SK-N-SH treated with all-trans-retinoic acid at 6 μM for 48 hours (cell line): Measurements from ENCODE around the gene PTPRT.

Source experiments
- ATAC-seq: fragments of 200-7000 bp; cut with Tn5 transposase; 3 replicates; pipeline ENCODE4 v1.9.1; 2020; ENCODE audit warnings: mild to moderate bottlenecking, moderate library complexity
- ARNTL ChIP-seq: fragments of 450-650 bp; formaldehyde crosslinking; IDR thresholded peaks from 2 replicates; pipeline ENCODE4 v1.5.0; 2020; ENCODE audit warnings: low read depth, mild to moderate bottlenecking, moderate library complexity, borderline replicate concordance
- BACH2 ChIP-seq: fragments of 250-450 bp; sonication (Bioruptor Pico); IDR thresholded peaks from 2 replicates; pipeline ENCODE4 v1.9.0; 2021; ENCODE audit warnings: mild to moderate bottlenecking, borderline replicate concordance
- CSDC2 ChIP-seq: fragments of 250-450 bp; sonication (Bioruptor Pico); IDR thresholded peaks from 2 replicates; pipeline ENCODE4 v1.5.0; 2020; ENCODE audit warnings: mild to moderate bottlenecking, moderate library complexity
- ESRRG ChIP-seq: fragments of 250-450 bp; sonication (Bioruptor Pico); IDR thresholded peaks from 2 replicates; pipeline ENCODE4 v1.6.1; 2021; ENCODE audit warnings: mild to moderate bottlenecking
- GLIS3 ChIP-seq: fragments of 250-450 bp; sonication (Bioruptor Pico); IDR thresholded peaks from 2 replicates; pipeline ENCODE4 v1.5.0; 2020; ENCODE audit warnings: mild to moderate bottlenecking, moderate library complexity
- ISL1 ChIP-seq: fragments of 250-450 bp; sonication (Bioruptor Pico); IDR thresholded peaks from 2 replicates; pipeline ENCODE4 v2.1.2; 2022; ENCODE audit warnings: mild to moderate bottlenecking, moderate library complexity
- OSR1 ChIP-seq: fragments of 250-450 bp; sonication (Bioruptor Pico); IDR thresholded peaks from 2 replicates; pipeline ENCODE4 v1.8.0; 2022; ENCODE audit warnings: moderate library complexity, mild to moderate bottlenecking, inconsistent platforms
- PPARA ChIP-seq: fragments of 250-450 bp; sonication (Bioruptor Pico); IDR thresholded peaks from 2 replicates; pipeline ENCODE4 v1.5.0; 2020; ENCODE audit warnings: mild to moderate bottlenecking, borderline replicate concordance
- RARB ChIP-seq: fragments of 250-450 bp; sonication (Bioruptor Pico); IDR thresholded peaks from 2 replicates; pipeline ENCODE4 v1.8.0; 2021; ENCODE audit warnings: mild to moderate bottlenecking, moderate library complexity
- SNAI2 ChIP-seq: fragments of 250-450 bp; sonication (Bioruptor Pico); IDR thresholded peaks from 2 replicates; pipeline ENCODE4 v1.5.0; 2020; ENCODE audit warnings: mild to moderate bottlenecking, moderate library complexity
- TCF4 ChIP-seq: fragments of 250-450 bp; sonication (Bioruptor Pico); IDR thresholded peaks from 2 replicates; pipeline ENCODE4 v1.8.0; 2021; ENCODE audit warnings: mild to moderate bottlenecking, moderate library complexity, borderline replicate concordance
- TOX ChIP-seq: fragments of 250-450 bp; sonication (Bioruptor Pico); IDR thresholded peaks from 2 replicates; pipeline ENCODE4 v1.8.0; 2021; ENCODE audit warnings: mild to moderate bottlenecking, moderate library complexity, borderline replicate concordance
- ZC3H10 ChIP-seq: fragments of 250-450 bp; sonication (Bioruptor Pico); IDR thresholded peaks from 2 replicates; pipeline ENCODE4 v1.5.1; 2021; ENCODE audit warnings: mild to moderate bottlenecking, moderate library complexity
- ZFP3 ChIP-seq: fragments of 250-450 bp; sonication (Bioruptor Pico); IDR thresholded peaks from 2 replicates; pipeline ENCODE4 v1.5.0; 2020; ENCODE audit warnings: mild to moderate bottlenecking, moderate library complexity
- ZFP30 ChIP-seq: fragments of 450-650 bp; formaldehyde crosslinking; IDR thresholded peaks from 2 replicates; pipeline ENCODE4 v1.5.0; 2022; ENCODE audit warnings: mild to moderate bottlenecking, moderate library complexity
- ZNF565 ChIP-seq: fragments of 450-650 bp; formaldehyde crosslinking; conservative IDR thresholded peaks from 2 replicates; pipeline ENCODE4 v1.5.0; 2020; ENCODE audit warnings: low read depth, mild to moderate bottlenecking, moderate library complexity
- ZNF70 ChIP-seq: fragments of 450-650 bp; formaldehyde crosslinking; IDR thresholded peaks from 2 replicates; pipeline ENCODE4 v1.5.0; 2020; ENCODE audit warnings: mild to moderate bottlenecking, moderate library complexity
- ZNF8 ChIP-seq: fragments of 450-650 bp; formaldehyde crosslinking; IDR thresholded peaks from 2 replicates; pipeline ENCODE4 v1.5.0; 2020; ENCODE audit warnings: mild to moderate bottlenecking, moderate library complexity
- TF ChIP-seq, protein P1 (sequence below): fragments of 250-450 bp; sonication (Bioruptor Pico); IDR thresholded peaks from 2 replicates; pipeline ENCODE4 v1.8.0; 2020; ENCODE audit warnings: mild to moderate bottlenecking, moderate library complexity, borderline replicate concordance
- TF ChIP-seq, protein P2 (sequence below): fragments of 250-450 bp; sonication (Bioruptor Pico); IDR thresholded peaks from 2 replicates; pipeline ENCODE4 v1.5.1; 2020; ENCODE audit warnings: low read depth, mild to moderate bottlenecking, moderate library complexity
- TF ChIP-seq, protein P3 (sequence below): fragments of 250-450 bp; sonication (Bioruptor Pico); IDR thresholded peaks from 2 replicates; pipeline ENCODE4 v1.5.0; 2020; ENCODE audit warnings: mild to moderate bottlenecking, moderate library complexity
- TF ChIP-seq, protein P4 (sequence below): fragments of 250-450 bp; sonication (Bioruptor Pico); IDR thresholded peaks from 2 replicates; pipeline ENCODE4 v1.5.1; 2021; ENCODE audit warnings: mild to moderate bottlenecking, moderate library complexity
- TF ChIP-seq, protein P5 (sequence below): fragments of 250-450 bp; sonication (Bioruptor Pico); IDR thresholded peaks from 2 replicates; pipeline ENCODE4 v1.8.0; 2021; ENCODE audit warnings: low read depth, mild to moderate bottlenecking, moderate library complexity, borderline replicate concordance

PTPRT gene

DNA sequence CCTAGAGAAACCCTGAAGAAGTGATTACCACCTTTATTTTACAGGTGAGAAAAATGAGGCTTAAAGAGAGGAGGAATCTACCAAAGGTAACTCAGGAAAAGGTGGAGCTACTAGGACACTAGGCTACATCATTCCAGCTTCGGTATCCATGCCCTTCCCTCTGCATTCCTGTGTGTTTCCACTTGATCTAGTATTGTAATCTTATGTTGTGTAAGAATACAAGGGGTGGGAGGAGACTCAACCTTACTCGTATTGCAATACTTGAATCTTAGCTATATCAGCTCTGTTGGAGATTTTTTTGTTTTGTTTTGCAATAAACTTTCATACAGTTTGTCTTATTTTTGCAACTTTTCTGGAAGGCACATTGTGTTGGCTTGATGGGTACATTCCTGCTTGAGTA, 742.4 kb downstream of the PTPRT start:
- TF ChIP-seq ZFP3 (no peak), SNAI2 (no peak), ZNF565 (CRISPR knock-in tag) (no peak), TCF4 (CRISPR knock-in tag) (no peak), ISL1 (CRISPR knock-in tag) (no peak), PPARA (CRISPR knock-in tag) (no peak), ZNF8 (no peak), ZNF70 (CRISPR knock-in tag) (no peak)
- TF ChIP-seq, protein P1, sequence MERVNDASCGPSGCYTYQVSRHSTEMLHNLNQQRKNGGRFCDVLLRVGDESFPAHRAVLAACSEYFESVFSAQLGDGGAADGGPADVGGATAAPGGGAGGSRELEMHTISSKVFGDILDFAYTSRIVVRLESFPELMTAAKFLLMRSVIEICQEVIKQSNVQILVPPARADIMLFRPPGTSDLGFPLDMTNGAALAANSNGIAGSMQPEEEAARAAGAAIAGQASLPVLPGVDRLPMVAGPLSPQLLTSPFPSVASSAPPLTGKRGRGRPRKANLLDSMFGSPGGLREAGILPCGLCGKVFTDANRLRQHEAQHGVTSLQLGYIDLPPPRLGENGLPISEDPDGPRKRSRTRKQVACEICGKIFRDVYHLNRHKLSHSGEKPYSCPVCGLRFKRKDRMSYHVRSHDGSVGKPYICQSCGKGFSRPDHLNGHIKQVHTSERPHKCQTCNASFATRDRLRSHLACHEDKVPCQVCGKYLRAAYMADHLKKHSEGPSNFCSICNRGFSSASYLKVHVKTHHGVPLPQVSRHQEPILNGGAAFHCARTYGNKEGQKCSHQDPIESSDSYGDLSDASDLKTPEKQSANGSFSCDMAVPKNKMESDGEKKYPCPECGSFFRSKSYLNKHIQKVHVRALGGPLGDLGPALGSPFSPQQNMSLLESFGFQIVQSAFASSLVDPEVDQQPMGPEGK = no peak
- ATAC-seq = no peak

DNA sequence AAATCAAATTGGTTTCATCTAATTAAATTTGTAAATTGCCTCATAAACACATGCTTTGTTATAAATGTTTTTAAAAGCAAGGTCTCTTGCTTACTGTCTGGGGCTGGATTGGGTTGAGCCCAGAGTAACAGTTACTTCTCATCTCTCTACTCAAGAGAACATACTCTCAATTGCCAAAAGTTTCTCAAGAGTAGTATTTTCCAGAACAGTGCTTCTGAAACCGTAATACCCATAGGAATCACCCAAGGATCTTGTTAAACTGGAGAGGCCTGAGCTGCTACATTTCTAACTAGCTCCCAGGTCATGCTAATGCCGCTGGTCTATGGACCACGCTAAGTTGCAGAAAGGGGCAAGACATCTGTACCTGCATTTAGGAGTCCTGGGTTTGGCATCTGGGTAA, 744.9 kb downstream of the PTPRT start:
- TF ChIP-seq ISL1 (CRISPR knock-in tag) (no peak), SNAI2 (no peak), GLIS3 (CRISPR knock-in tag) (no peak), ZFP30 (CRISPR knock-in tag) (no peak), CSDC2 (CRISPR knock-in tag) (no peak)
- no peak for ATAC-seq

DNA sequence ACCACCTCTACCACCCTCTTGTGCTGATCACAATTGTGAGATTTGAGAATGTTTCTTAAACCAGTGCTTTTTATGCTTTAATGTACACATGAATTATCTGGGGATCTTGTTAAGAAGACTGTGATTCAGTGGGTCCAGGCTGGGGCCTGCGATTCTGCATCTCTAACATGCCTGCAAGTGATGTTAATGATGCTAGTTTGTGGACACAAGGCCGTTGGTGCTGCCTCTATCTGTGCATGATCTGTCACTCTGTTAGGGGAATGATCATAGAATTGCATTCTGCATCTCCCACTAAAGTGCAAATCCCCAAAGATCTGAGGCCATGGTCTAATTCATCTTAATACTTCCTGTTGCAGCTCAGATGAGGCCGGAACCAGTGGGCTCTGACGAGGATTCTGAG, 746.5 kb downstream of the PTPRT start:
- no peak for ATAC-seq
- TF ChIP-seq ZNF70 (CRISPR knock-in tag) = no peak
- TF ChIP-seq ISL1 (CRISPR knock-in tag) = no peak
- no peak for TF ChIP-seq ZFP30 (CRISPR knock-in tag)
- no peak for TF ChIP-seq ZFP3
- TF ChIP-seq TCF4 (CRISPR knock-in tag) = no peak
- TF ChIP-seq CSDC2 (CRISPR knock-in tag) = no peak
- TF ChIP-seq ZNF8 = no peak
- no peak for TF ChIP-seq SNAI2
- TF ChIP-seq ESRRG (CRISPR knock-in tag) = no peak
- TF ChIP-seq, protein P2, sequence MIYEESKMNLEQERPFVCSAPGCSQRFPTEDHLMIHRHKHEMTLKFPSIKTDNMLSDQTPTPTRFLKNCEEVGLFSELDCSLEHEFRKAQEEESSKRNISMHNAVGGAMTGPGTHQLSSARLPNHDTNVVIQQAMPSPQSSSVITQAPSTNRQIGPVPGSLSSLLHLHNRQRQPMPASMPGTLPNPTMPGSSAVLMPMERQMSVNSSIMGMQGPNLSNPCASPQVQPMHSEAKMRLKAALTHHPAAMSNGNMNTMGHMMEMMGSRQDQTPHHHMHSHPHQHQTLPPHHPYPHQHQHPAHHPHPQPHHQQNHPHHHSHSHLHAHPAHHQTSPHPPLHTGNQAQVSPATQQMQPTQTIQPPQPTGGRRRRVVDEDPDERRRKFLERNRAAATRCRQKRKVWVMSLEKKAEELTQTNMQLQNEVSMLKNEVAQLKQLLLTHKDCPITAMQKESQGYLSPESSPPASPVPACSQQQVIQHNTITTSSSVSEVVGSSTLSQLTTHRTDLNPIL = no peak
- TF ChIP-seq, protein P3, sequence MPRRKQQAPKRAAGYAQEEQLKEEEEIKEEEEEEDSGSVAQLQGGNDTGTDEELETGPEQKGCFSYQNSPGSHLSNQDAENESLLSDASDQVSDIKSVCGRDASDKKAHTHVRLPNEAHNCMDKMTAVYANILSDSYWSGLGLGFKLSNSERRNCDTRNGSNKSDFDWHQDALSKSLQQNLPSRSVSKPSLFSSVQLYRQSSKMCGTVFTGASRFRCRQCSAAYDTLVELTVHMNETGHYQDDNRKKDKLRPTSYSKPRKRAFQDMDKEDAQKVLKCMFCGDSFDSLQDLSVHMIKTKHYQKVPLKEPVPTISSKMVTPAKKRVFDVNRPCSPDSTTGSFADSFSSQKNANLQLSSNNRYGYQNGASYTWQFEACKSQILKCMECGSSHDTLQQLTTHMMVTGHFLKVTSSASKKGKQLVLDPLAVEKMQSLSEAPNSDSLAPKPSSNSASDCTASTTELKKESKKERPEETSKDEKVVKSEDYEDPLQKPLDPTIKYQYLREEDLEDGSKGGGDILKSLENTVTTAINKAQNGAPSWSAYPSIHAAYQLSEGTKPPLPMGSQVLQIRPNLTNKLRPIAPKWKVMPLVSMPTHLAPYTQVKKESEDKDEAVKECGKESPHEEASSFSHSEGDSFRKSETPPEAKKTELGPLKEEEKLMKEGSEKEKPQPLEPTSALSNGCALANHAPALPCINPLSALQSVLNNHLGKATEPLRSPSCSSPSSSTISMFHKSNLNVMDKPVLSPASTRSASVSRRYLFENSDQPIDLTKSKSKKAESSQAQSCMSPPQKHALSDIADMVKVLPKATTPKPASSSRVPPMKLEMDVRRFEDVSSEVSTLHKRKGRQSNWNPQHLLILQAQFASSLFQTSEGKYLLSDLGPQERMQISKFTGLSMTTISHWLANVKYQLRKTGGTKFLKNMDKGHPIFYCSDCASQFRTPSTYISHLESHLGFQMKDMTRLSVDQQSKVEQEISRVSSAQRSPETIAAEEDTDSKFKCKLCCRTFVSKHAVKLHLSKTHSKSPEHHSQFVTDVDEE = no peak
- TF ChIP-seq, protein P4, sequence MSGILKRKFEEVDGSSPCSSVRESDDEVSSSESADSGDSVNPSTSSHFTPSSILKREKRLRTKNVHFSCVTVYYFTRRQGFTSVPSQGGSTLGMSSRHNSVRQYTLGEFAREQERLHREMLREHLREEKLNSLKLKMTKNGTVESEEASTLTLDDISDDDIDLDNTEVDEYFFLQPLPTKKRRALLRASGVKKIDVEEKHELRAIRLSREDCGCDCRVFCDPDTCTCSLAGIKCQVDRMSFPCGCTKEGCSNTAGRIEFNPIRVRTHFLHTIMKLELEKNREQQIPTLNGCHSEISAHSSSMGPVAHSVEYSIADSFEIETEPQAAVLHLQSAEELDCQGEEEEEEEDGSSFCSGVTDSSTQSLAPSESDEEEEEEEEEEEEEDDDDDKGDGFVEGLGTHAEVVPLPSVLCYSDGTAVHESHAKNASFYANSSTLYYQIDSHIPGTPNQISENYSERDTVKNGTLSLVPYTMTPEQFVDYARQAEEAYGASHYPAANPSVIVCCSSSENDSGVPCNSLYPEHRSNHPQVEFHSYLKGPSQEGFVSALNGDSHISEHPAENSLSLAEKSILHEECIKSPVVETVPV (CRISPR knock-in tag) = no peak

DNA sequence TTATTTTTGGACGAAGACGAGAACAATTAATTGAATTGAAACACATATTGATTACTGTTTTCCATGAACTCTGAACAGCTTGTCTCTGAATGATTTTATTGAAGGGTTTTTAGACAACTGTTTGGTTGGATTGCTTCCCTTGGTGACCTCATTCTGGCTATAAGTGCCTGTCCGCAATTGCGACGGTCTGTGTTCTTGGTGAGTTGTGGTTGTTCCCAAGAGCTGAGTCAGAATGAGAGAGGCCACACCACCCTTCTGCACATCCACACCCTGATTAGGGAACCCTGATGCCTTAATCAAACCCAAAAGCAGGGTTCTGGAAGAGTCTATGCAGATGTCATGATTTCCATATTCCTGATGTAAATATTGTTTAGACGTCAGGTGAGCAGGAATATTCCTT, 747.0 kb downstream of the PTPRT start:
- no peak for ATAC-seq
- no peak for TF ChIP-seq ZFP30 (CRISPR knock-in tag)
- no peak for TF ChIP-seq ZC3H10
- no peak for TF ChIP-seq RARB (CRISPR knock-in tag)
- TF ChIP-seq OSR1 = no peak
- no peak for TF ChIP-seq ZNF70 (CRISPR knock-in tag)
- no peak for TF ChIP-seq ARNTL (CRISPR knock-in tag)
- TF ChIP-seq CSDC2 (CRISPR knock-in tag) = no peak
- TF ChIP-seq TOX = no peak
- TF ChIP-seq, protein P5, sequence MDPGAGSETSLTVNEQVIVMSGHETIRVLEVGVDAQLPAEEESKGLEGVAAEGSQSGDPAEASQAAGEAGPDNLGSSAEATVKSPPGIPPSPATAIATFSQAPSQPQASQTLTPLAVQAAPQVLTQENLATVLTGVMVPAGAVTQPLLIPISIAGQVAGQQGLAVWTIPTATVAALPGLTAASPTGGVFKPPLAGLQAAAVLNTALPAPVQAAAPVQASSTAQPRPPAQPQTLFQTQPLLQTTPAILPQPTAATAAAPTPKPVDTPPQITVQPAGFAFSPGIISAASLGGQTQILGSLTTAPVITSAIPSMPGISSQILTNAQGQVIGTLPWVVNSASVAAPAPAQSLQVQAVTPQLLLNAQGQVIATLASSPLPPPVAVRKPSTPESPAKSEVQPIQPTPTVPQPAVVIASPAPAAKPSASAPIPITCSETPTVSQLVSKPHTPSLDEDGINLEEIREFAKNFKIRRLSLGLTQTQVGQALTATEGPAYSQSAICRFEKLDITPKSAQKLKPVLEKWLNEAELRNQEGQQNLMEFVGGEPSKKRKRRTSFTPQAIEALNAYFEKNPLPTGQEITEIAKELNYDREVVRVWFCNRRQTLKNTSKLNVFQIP (CRISPR knock-in tag) = no peak
- TF ChIP-seq ZFP3 = no peak
- TF ChIP-seq, protein P1 = no peak
- no peak for TF ChIP-seq ESRRG (CRISPR knock-in tag)
- TF ChIP-seq, protein P2 = no peak
- TF ChIP-seq ISL1 (CRISPR knock-in tag) = no peak
- no peak for TF ChIP-seq ZNF8
- no peak for TF ChIP-seq BACH2 (CRISPR knock-in tag)
- TF ChIP-seq SNAI2 = no peak
- TF ChIP-seq GLIS3 (CRISPR knock-in tag) = no peak
- TF ChIP-seq, all 23 proteins: peak for 0
